Activated naive CD8-positive, alpha-beta T cell (primary cell): ENCODE data around the gene WNT6.

ENCODE experiments used
- H3K27ac Mint-ChIP-seq: one replicate; pipeline ENCODE4 v1.8.0; 2021; ENCODE audit warnings: mixed read lengths
- H3K27me3 Mint-ChIP-seq: one replicate; pipeline ENCODE4 v1.8.0; 2021; ENCODE audit warnings: mixed read lengths
- H3K36me3 Mint-ChIP-seq: one replicate; pipeline ENCODE4 v1.8.0; 2021; ENCODE audit warnings: mixed read lengths
- H3K4me1 Mint-ChIP-seq: one replicate; pipeline ENCODE4 v1.8.0; 2021; ENCODE audit warnings: low read depth, mixed read lengths
- H3K4me3 Mint-ChIP-seq: one replicate; pipeline ENCODE4 v1.8.0; 2021; ENCODE audit warnings: mild to moderate bottlenecking, mixed read lengths
- H3K9me3 Mint-ChIP-seq: one replicate; pipeline ENCODE4 v1.8.0; 2021; ENCODE audit warnings: low read depth, mixed read lengths

Gene WNT6

DNA sequence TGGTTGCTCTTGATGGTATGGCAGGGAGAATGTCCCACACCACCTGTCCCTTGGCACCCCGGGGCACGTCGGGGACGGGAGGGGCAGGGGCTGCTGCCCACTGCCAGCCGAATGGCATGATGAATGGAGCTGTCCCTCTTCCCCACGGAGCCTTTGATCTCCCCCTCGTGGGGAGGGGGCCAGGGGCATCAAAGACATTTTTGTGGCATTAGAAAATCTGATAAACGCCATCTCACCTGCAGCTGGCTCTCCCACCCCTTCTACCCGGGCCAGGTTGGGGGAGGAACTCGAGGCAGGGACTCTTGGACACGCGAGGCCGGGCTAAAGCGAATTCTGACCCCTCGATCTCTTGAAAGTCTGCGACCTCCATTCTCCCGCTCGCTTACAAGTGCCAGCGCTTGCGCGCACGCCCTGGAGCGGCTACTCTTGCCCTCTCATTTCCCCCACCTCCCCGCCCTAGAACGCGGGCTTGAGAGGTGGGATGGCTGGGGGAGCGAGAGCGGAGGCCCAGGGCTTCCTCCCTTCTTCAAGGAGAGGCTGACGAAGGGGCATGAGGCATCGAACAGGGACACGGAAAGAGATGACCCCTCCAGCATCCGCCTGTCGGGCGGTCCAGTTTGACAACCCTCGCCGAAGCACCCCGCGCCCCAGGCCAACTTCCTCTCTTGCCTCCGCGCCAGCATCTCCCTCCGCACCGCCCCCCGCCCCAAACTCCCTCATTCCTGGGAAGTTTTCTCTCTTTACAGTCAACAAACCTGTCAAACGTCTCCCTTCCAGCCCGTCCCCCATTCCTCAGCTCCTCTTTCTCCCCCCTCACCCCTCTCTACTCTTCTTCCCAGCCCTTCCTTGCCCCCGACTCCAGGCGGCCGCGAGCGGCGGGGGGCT is 692 bp upstream of the WNT6 start:
- no peaks in the 10 kb centered on the region for H3K9me3 Mint-ChIP-seq
- no peaks in the 10 kb centered on the region for H3K36me3 Mint-ChIP-seq
- peaks cover 59% of the 10 kb centered on the region for H3K27me3 Mint-ChIP-seq
- peak overlapping the region; percentile 70 for H3K4me3 Mint-ChIP-seq
- peaks cover 24% of the 10 kb centered on the region for H3K4me1 Mint-ChIP-seq
- no peak overlapping the region for H3K27ac Mint-ChIP-seq

DNA sequence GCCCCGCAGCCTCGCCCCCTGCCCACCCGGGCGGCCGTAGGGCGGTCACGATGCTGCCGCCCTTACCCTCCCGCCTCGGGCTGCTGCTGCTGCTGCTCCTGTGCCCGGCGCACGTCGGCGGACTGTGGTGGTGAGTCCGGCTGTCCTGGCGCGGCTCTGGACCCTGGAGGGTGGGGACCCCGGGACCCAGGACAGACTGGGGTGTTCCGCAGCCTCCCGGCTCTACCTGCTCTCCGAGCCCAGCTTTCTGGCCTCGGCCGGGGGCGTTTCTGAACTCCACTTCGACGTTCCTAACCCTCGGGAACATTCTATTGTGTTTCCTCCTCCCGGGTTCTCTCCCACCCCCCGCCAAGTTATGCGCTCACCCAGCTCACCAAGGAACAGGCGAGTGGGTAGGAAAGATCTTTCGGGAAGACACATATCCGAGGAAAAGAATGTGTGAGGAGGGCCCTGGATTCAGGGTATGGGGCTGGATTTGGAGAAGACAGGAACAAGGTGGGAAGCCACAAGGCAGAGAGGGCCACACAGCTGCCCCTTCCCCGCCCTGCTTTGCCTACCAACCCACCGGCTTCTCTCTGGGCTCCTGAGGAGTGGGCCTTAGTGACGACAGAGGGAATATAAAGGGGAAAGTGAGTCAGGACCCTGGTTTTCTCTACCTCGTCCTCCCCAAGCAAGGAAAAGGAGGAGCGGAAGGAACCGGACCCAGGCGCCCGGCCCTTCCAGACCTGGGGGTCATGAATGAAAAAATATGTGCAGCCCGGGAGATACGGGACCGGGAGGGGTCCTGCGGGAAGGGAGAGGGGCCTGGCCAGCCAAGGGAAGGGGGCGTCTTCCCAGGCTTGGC is 605 bp downstream of the WNT6 start:
- Mint-ChIP-seq H3K4me1 (peaks cover 24% of the 10 kb centered on the region), H3K9me3 (no peaks in the 10 kb centered on the region), H3K27me3 (peaks cover 50% of the 10 kb centered on the region), H3K4me3 (peak overlapping the region; percentile 70), H3K27ac (no peak overlapping the region), H3K36me3 (no peaks in the 10 kb centered on the region)

DNA sequence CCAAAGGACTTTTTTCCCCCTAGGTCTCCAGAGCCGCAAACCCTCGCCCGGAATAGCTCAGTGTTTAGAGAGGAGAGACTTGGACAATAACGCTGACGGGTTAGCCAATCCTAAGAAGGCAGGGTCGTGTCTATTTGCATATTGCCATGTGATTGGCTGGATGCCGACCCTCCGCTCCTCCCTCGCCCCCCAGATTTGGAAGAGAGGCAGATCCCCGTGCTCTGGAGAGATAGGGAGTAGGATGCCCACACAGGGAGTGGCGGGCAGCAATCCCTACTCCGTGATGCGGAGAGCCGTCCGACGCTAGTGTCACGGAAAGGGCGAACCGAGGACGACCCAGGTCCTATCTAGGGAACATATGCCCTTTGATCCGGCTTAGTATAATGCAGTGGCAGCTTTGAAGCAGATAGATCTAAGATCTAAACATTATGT is 1.4 kb downstream of the WNT6 start:
- peaks cover 24% of the 10 kb centered on the region for H3K4me1 Mint-ChIP-seq
- H3K27me3 Mint-ChIP-seq, result peaks cover 46% of the 10 kb centered on the region
- H3K9me3 Mint-ChIP-seq, result no peaks in the 10 kb centered on the region
- H3K36me3 Mint-ChIP-seq, result no peaks in the 10 kb centered on the region
- peak overlapping the region; percentile 61 for H3K4me3 Mint-ChIP-seq
- H3K27ac Mint-ChIP-seq, result no peak overlapping the region

DNA sequence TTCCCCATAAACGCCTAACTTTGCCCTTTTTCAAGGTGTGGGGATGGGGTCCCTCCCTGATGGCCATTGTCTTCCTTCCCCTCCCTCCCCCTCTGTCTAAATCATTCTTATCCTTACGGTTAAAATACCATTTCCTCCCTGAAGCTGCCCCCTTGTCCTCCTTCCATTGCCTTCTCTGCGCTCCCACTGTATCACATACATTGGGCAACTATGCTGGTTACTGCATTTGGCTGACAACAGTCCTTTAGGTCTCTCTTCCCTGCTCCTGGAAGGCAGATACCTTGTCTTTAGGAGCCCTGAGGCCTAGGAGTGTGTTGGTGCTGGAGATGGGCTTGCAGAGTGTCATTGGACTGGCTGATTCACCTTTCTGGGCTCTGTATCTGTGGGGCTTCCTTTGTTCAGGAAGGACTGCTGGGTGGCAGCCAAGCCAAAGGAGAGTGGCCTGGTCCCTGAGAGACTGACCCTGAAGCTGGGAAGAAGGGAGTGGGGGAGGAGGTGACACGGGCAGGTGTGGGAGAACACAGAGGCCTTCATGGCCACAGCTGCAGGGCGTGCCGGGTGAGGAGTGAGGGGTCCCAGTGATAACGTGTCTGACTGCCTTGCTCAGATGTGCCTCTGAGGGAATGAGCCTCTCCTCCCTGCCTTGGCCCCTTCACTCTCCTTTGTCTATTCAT is 2.2 kb downstream of the WNT6 start:
- Mint-ChIP-seq H3K4me1 (peaks cover 23% of the 10 kb centered on the region), H3K27me3 (peaks cover 42% of the 10 kb centered on the region), H3K4me3 (peak overlapping the region; percentile 11), H3K27ac (no peak overlapping the region), H3K36me3 (no peaks in the 10 kb centered on the region), H3K9me3 (no peaks in the 10 kb centered on the region)

DNA sequence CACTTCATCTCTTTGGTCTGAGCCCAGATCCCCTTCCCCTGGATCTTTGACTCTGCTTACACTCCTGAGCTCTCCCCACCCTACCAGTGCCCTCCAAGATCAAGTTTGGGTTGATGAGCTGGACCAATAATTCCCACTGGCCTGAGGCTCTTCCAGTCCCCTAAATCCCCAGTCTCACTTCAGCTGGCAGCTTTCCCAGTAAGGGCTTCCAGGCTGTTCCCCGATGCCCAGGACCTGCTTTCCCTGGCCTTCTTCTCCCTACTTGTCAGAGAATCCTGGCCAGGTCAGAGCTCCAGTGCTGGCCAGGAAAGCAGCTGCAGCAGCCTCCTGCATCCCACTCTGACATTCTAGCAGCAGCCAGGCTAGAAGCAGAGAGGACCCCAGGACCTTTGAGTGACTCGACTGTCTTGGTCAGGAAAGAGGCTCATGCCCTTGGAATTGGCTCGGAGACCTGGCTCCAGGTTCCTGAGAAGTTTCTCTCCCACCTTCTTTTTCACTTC is 3.5 kb downstream of the WNT6 start:
- H3K36me3 Mint-ChIP-seq, result no peaks in the 10 kb centered on the region
- H3K9me3 Mint-ChIP-seq, result no peaks in the 10 kb centered on the region
- H3K4me1 Mint-ChIP-seq, result peaks cover 23% of the 10 kb centered on the region
- H3K27ac Mint-ChIP-seq, result no peak overlapping the region
- H3K4me3 Mint-ChIP-seq, result no peak overlapping the region
- H3K27me3 Mint-ChIP-seq, result peaks cover 34% of the 10 kb centered on the region

DNA sequence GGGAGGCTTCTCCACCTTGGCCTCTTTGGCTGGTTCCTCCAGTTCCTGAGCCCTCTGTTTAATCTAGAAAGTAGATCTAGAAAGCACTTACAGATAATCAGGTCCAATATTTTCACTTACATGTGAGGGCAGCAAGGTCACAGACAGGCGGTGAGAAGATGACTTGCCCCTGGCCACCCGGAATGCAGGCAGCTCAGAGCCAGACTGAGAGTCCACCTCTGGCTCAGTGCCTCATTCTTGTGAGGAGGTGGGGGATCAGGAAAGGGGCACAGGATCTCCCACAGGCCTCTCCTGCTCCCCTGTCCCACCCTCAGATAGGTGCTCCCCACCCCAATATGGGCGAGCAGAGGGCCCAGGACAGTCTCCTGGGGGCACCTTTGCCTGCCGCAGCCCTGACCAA is 5.8 kb downstream of the WNT6 start:
- Mint-ChIP-seq H3K27ac (no peak overlapping the region), H3K4me3 (no peak overlapping the region), H3K9me3 (no peaks in the 10 kb centered on the region), H3K27me3 (peaks cover 20% of the 10 kb centered on the region), H3K36me3 (no peaks in the 10 kb centered on the region), H3K4me1 (peaks cover 11% of the 10 kb centered on the region)

DNA sequence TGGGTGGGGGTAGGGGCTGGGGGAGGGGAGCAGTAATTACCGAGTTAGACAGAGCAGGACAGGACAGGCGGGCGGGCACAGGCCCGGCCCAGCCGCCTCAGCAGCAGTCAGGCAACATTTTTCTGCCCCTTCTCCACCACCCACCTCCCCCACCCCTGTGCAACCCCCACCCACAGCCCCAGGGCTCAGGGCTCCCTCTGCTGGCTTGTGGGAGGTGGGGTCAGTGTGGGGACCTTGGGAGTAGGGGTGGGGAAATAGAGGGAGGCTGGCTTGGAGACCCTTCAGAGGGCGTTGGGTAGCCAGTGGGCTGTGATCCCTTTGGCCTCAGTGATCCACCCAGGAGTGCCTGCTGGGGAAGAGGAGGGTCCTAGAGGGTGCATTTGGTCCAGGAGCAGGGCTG is 6.4 kb downstream of the WNT6 start:
- H3K9me3 Mint-ChIP-seq, result no peaks in the 10 kb centered on the region
- no peak overlapping the region for H3K4me3 Mint-ChIP-seq
- peaks cover 19% of the 10 kb centered on the region for H3K27me3 Mint-ChIP-seq
- no peaks in the 10 kb centered on the region for H3K36me3 Mint-ChIP-seq
- H3K4me1 Mint-ChIP-seq, result peaks cover 11% of the 10 kb centered on the region
- no peak overlapping the region for H3K27ac Mint-ChIP-seq

DNA sequence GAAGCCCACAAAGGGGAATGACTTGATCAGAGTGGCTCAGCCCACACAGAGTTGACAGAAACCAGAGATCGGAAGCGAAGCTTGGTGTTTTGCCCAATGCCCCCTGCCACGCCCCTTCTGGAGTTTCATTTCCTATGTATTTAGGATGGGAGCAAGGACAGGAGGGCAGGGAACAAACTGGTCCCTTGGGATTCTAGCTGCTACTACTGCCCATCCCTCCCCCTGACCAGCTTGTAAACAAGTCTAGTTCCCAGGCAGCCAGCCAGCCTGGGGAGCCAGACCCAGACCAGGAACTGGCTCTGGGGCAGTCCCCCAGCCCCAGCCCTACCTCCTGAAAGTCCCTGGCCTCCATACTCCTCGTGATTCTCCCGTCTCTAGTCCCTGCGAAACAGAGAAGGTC is 8.3 kb downstream of the WNT6 start:
- Mint-ChIP-seq H3K9me3 (no peaks in the 10 kb centered on the region), H3K27ac (no peak overlapping the region), H3K4me1 (peaks cover 17% of the 10 kb centered on the region), H3K36me3 (no peaks in the 10 kb centered on the region), H3K27me3 (peaks cover 17% of the 10 kb centered on the region), H3K4me3 (no peak overlapping the region)

DNA sequence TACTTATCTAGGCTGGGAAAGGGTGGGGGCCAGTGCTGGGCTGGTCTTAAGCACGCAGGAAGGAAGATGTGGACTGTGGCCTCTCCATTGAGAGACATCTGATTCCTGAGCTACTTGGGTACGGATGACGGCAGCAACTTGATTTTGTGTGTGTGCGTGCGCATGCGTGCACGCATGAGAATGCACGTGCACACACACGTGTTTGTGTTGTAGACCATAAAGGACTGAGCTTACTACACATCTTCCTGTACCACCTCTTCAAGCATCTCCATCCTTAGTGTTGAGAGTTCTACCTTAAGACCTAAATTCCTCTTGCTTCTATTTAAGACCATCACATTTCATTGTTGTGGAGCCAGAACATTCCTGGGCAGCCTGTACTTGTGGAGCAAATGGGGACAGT is 9.5 kb downstream of the WNT6 start:
- Mint-ChIP-seq H3K27me3 (peaks cover 12% of the 10 kb centered on the region), H3K9me3 (no peaks in the 10 kb centered on the region), H3K36me3 (no peaks in the 10 kb centered on the region), H3K4me1 (peaks cover 20% of the 10 kb centered on the region), H3K27ac (no peak overlapping the region), H3K4me3 (no peak overlapping the region)

DNA sequence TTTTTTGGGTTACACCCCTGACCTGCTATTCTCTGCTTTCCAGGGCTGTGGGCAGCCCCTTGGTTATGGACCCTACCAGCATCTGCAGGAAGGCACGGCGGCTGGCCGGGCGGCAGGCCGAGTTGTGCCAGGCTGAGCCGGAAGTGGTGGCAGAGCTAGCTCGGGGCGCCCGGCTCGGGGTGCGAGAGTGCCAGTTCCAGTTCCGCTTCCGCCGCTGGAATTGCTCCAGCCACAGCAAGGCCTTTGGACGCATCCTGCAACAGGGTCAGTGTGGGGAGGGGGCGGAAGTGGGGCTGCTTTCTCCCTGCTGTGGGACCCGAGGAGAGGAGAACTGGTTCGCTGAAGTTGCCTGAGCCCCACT is 11.4 kb downstream of the WNT6 start:
- Mint-ChIP-seq H3K27me3 (peaks cover 18% of the 10 kb centered on the region), H3K4me1 (peaks cover 24% of the 10 kb centered on the region), H3K4me3 (peak overlapping the region; percentile 66), H3K36me3 (no peaks in the 10 kb centered on the region), H3K9me3 (no peaks in the 10 kb centered on the region), H3K27ac (no peak overlapping the region)

DNA sequence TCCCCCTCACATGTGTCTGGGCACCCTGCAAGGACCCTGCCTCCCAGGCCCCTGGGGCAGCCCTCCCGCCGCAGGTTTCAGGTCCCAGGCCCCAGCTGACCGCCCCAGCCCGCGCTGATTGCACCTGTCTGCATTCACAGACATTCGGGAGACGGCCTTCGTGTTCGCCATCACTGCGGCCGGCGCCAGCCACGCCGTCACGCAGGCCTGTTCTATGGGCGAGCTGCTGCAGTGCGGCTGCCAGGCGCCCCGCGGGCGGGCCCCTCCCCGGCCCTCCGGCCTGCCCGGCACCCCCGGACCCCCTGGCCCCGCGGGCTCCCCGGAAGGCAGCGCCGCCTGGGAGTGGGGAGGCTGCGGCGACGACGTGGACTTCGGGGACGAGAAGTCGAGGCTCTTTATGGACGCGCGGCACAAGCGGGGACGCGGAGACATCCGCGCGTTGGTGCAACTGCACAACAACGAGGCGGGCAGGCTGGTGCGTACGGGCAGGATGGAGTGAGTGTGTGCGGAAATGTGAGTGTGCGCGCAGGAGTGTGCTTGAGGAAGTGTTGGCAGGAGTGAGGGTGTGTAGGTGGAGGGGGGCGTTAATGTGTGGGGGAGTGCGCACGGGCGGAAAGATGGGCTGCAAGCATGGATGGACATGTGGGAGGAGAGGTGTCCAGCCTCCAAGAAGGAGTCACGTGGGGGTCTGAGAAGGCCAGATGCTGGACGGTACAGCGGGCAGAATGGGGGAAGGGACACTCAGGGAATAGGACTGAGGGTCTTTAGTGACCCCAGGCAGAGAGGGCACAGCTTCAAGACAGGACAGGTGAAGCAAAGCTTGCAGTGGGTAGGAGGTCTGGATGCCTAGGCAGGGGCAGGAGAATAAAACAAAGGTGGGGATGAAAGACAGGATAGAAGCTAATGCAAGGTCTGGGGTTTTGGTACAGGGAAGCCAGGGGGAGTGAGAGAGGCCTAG is 12.0 kb downstream of the WNT6 start:
- H3K36me3 Mint-ChIP-seq, result no peaks in the 10 kb centered on the region
- no peak overlapping the region for H3K27ac Mint-ChIP-seq
- no peaks in the 10 kb centered on the region for H3K9me3 Mint-ChIP-seq
- H3K27me3 Mint-ChIP-seq, result peaks cover 20% of the 10 kb centered on the region
- peak overlapping the region; percentile 86 for H3K4me3 Mint-ChIP-seq
- peaks cover 25% of the 10 kb centered on the region for H3K4me1 Mint-ChIP-seq

DNA sequence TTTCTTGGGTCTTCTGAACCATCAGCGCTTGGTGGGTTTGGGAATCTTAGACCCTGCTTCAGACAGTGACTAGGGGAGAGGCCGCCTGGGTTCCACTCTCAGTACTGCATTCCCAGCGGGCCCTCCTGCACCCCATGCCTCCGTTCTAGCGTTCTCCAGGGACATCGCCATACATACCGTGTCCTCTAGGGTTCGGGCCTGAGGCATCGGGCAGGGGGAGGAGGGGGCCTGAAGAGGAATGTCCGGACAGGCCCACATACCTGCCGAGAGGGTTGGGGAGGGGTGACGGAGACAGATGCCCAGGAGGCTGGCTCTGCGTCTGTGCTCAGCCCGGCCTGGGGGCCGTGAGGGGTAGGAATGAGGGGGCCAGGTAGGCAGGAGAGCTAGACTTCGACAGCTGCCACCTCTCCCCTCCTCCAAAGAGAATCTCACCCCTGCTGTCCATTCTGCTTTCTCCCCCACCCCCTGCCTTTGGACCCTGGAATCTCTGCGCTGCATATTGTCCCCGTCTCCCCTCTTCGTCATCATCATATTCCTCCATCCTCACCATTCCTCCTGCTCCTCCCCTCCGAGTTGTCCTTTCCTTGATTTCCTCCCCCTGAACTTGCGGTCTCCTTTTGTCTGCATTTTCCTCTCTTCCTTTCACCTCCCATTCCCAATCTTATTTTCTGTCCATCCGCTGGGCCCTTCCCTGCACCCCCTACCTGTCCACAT is 13.2 kb downstream of the WNT6 start:
- peaks cover 31% of the 10 kb centered on the region for H3K4me1 Mint-ChIP-seq
- peaks cover 20% of the 10 kb centered on the region for H3K27me3 Mint-ChIP-seq
- H3K9me3 Mint-ChIP-seq, result no peaks in the 10 kb centered on the region
- H3K27ac Mint-ChIP-seq, result no peak overlapping the region
- H3K36me3 Mint-ChIP-seq, result no peaks in the 10 kb centered on the region
- peak overlapping the region; percentile 69 for H3K4me3 Mint-ChIP-seq

DNA sequence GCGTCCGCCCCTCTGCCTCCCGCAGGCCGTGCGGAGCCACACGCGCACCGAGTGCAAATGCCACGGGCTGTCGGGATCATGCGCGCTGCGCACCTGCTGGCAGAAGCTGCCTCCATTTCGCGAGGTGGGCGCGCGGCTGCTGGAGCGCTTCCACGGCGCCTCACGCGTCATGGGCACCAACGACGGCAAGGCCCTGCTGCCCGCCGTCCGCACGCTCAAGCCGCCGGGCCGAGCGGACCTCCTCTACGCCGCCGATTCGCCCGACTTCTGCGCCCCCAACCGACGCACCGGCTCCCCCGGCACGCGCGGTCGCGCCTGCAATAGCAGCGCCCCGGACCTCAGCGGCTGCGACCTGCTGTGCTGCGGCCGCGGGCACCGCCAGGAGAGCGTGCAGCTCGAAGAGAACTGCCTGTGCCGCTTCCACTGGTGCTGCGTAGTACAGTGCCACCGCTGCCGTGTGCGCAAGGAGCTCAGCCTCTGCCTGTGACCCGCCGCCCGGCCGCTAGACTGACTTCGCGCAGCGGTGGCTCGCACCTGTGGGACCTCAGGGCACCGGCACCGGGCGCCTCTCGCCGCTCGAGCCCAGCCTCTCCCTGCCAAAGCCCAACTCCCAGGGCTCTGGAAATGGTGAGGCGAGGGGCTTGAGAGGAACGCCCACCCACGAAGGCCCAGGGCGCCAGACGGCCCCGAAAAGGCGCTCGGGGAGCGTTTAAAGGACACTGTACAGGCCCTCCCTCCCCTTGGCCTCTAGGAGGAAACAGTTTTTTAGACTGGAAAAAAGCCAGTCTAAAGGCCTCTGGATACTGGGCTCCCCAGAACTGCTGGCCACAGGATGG is 14.0 kb downstream of the WNT6 start:
- no peaks in the 10 kb centered on the region for H3K36me3 Mint-ChIP-seq
- peaks cover 20% of the 10 kb centered on the region for H3K27me3 Mint-ChIP-seq
- H3K9me3 Mint-ChIP-seq, result no peaks in the 10 kb centered on the region
- H3K4me1 Mint-ChIP-seq, result peaks cover 34% of the 10 kb centered on the region
- H3K4me3 Mint-ChIP-seq, result peak overlapping the region; percentile 69
- H3K27ac Mint-ChIP-seq, result no peak overlapping the region
